MM.1S (cell line): ENCODE results near the gene PGBD1.
A peak's percentile ranks its signal among the peaks of the same experiment; 100 is the strongest.

ENCODE experiments used
- DNase-seq: peaks from one replicate; pipeline ENCODE4 v3.0.0-alpha.2; 2015
- H2AFZ ChIP-seq: fragments of 300-600 bp; sonication (generic); 2 replicates; pipeline ENCODE4 v1.6.0; 2016; ENCODE audit warnings: antibody characterized with exemption, low read length
- H3F3A ChIP-seq: fragments of 300-600 bp; sonication (generic); 2 replicates; pipeline ENCODE4 v1.6.1; 2016; ENCODE audit warnings: mild to moderate bottlenecking, antibody characterized with exemption, low read length, moderate library complexity, mixed read lengths; ENCODE audit not compliant: insufficient read depth
- H3K27ac ChIP-seq: fragments of 300-600 bp; sonication (generic); 2 replicates; pipeline ENCODE4 v1.5.1; 2016; ENCODE audit warnings: mild to moderate bottlenecking, low read length
- H3K27me3 ChIP-seq: fragments of 300-600 bp; sonication (generic); replicated peaks from 2 replicates; pipeline ENCODE4 v1.6.0; 2016; ENCODE audit warnings: low read length; ENCODE audit not compliant: insufficient read depth
- H3K36me3 ChIP-seq: fragments of 300-600 bp; sonication (generic); replicated peaks from 2 replicates; pipeline ENCODE4 v1.6.1; 2016; ENCODE audit warnings: mild to moderate bottlenecking, low read length, mixed read lengths; ENCODE audit not compliant: insufficient read depth
- H3K4me1 ChIP-seq: fragments of 300-600 bp; sonication (generic); 2 replicates; pipeline ENCODE4 v1.6.1; 2016; ENCODE audit warnings: low read length, mixed read lengths
- H3K4me2 ChIP-seq: fragments of 300-600 bp; sonication (generic); 2 replicates; pipeline ENCODE4 v1.6.0; 2016; ENCODE audit warnings: low read depth, low read length
- H3K4me3 ChIP-seq: fragments of 300-600 bp; sonication (generic); 2 replicates; pipeline ENCODE4 v1.5.1; 2016; ENCODE audit warnings: low read length, mixed read lengths
- H3K79me2 ChIP-seq: fragments of 300-600 bp; sonication (generic); 2 replicates; pipeline ENCODE4 v1.6.1; 2016; ENCODE audit warnings: mixed run types, low read length, mixed read lengths
- H3K9ac ChIP-seq: fragments of 300-600 bp; sonication (generic); 2 replicates; pipeline ENCODE4 v1.6.1; 2016; ENCODE audit warnings: low read length, mixed read lengths
- H3K9me2 ChIP-seq: fragments of 300-600 bp; sonication (generic); replicated peaks from 2 replicates; pipeline ENCODE4 v1.6.1; 2016; ENCODE audit warnings: mild to moderate bottlenecking, low read length, mixed read lengths; ENCODE audit not compliant: insufficient read depth
- H3K9me3 ChIP-seq: fragments of 300-600 bp; sonication (generic); replicated peaks from 2 replicates; pipeline ENCODE4 v1.6.1; 2016; ENCODE audit warnings: mild to moderate bottlenecking, low read length, mixed read lengths; ENCODE audit not compliant: insufficient read depth
- H4K20me1 ChIP-seq: fragments of 300-600 bp; sonication (generic); 2 replicates; pipeline ENCODE4 v1.6.1; 2016; ENCODE audit warnings: mild to moderate bottlenecking, low read length, moderate library complexity, mixed read lengths; ENCODE audit not compliant: insufficient read depth
- CTCF ChIP-seq: fragments of 300-600 bp; sonication (generic); IDR thresholded peaks from 2 replicates; pipeline ENCODE4 v1.5.1; 2016; ENCODE audit warnings: antibody characterized with exemption, low read length, mixed read lengths
- EZH2 ChIP-seq: fragments of 300-600 bp; sonication (generic); optimal IDR thresholded peaks from 2 replicates; pipeline ENCODE3; 2017; ENCODE audit warnings: low read depth, mild to moderate bottlenecking, antibody characterized with exemption, low read length, mixed read lengths
- EZH2phosphoT487 ChIP-seq: fragments of 300-600 bp; sonication (generic); IDR thresholded peaks from 2 replicates; pipeline ENCODE4 v1.6.1; 2018; ENCODE audit warnings: antibody characterized with exemption, low read length

Gene PGBD1

GRCh38 chr6:28334286-28335039 lies 53.1 kb downstream of the PGBD1 start:
- H3K4me2 ChIP-seq: no peak overlapping the region
- no peak overlapping the region for H3K27ac ChIP-seq
- no peak overlapping the region for H3K4me3 ChIP-seq

GRCh38 chr6:28335040-28335563 lies 53.7 kb downstream of the PGBD1 start:
- Histone ChIP-seq H2AFZ (peak overlapping the region; percentile 77), H3F3A (no peaks in the 10 kb centered on the region; the same call in 1 of the 2 replicates), H3K9me3 (no peaks in the 10 kb centered on the region), H3K4me3 (peak overlapping the region; percentile 71; the same call in 1 of the 2 replicates), H4K20me1 (no peaks in the 10 kb centered on the region), H3K27me3 (no peaks in the 10 kb centered on the region), H3K27ac (peak overlapping the region; percentile 69; the same call in 1 of the 2 replicates), H3K4me1 (peaks cover 9% of the 10 kb centered on the region), H3K9ac (no peak overlapping the region), H3K4me2 (peak overlapping the region; percentile 84; the same call in 1 of the 2 replicates), H3K36me3 (no peaks in the 10 kb centered on the region), H3K79me2 (no peaks in the 10 kb centered on the region), H3K9me2 (no peaks in the 10 kb centered on the region)
- TF ChIP-seq EZH2phosphoT487: no peak
- TF ChIP-seq CTCF: no peak
- no peak for TF ChIP-seq EZH2
- no peak for DNase-seq

More at GRCh38 chr6:28334286-28335039, 53.1 kb downstream of the PGBD1 start:
- Histone ChIP-seq H3K9me3 (no peaks in the 10 kb centered on the region), H3F3A (no peaks in the 10 kb centered on the region; the same call in 1 of the 2 replicates), H3K9ac (no peak overlapping the region), H3K36me3 (no peaks in the 10 kb centered on the region), H3K9me2 (no peaks in the 10 kb centered on the region), H2AFZ (no peak overlapping the region), H3K27me3 (no peaks in the 10 kb centered on the region), H4K20me1 (no peaks in the 10 kb centered on the region), H3K4me1 (peaks cover 9% of the 10 kb centered on the region), H3K79me2 (no peaks in the 10 kb centered on the region)
- TF ChIP-seq CTCF: no peak
- TF ChIP-seq EZH2: no peak
- no peak for TF ChIP-seq EZH2phosphoT487
- no peak for DNase-seq

- Histone ChIP-seq H3K9me3 (no peaks in the 10 kb centered on the region), H3K4me2 (peak within 1 kb of the TSS; percentile 84), H3K27me3 (no peaks in the 10 kb centered on the region), H3K9me2 (no peaks in the 10 kb centered on the region), H4K20me1 (no peaks in the 10 kb centered on the region), H3K9ac (peak within 1 kb of the TSS; percentile 67), H3K4me3 (peak within 1 kb of the TSS; percentile 71), H3F3A (no peaks in the 10 kb centered on the region; the same call in none of the 2 replicates), H3K36me3 (no peaks in the 10 kb centered on the region), H3K27ac (peak within 1 kb of the TSS; percentile 69), H3K4me1 (peaks cover 9% of the 10 kb centered on the region), H2AFZ (peak within 1 kb of the TSS; percentile 77), H3K79me2 (no peaks in the 10 kb centered on the region)
- DNase-seq: peak; percentile 83
- TF ChIP-seq EZH2phosphoT487 (no peak), EZH2 (no peak), CTCF (no peak)
These were observed 54.4 kb downstream of the PGBD1 start, which contains the start of gene ZSCAN31 for GRCh38 chr6:28335564-28336283. Gene ZSCAN31 (minus strand): TSS chr6:28336148. CDS start chr6:28329683, 6,465 bp downstream.
